NOMO-1 (cell line): Measurements from ENCODE around the gene PMIS2.

Source experiments
- DNase-seq, 2 experiments: peaks; one replicate each; lab custom pipeline; 2025; ENCODE audit not compliant: unreplicated experiment in 2 of 2; lab: John Stamatoyannopoulos, UW

Gene PMIS2

GRCh38 chr19:35585848-35586247 lies at the start of gene PMIS2:
TSS of gene PMIS2 (plus strand) at chr19:35586173. CDS start at chr19:35586260, 87 bp downstream.
- DNase-seq: no peak

- no peak for DNase-seq
These were observed 46.7 kb upstream of the PMIS2 start for GRCh38 chr19:35539314-35539713.

- no peak for DNase-seq
These were observed 46.1 kb upstream of the PMIS2 start for GRCh38 chr19:35539850-35540249.

- no peak for DNase-seq
These were observed 45.5 kb upstream of the PMIS2 start for GRCh38 chr19:35540356-35540927.

GRCh38 chr19:35542209-35542608 lies 43.8 kb upstream of the PMIS2 start:
- no peak for DNase-seq

- no peak for DNase-seq
These were observed 42.5 kb upstream of the PMIS2 start for GRCh38 chr19:35543280-35544109.

GRCh38 chr19:35544110-35544802 lies 41.7 kb upstream of the PMIS2 start:
- no peak for DNase-seq

GRCh38 chr19:35545001-35545854 lies 40.7 kb upstream of the PMIS2 start, which contains the start of gene TMEM147:
TSS of gene TMEM147 (plus strand) at chr19:35545626. CDS start at chr19:35545740, 114 bp downstream.
- peak; percentile 76 to 90 for DNase-seq

GRCh38 chr19:35545855-35546381 lies 40.1 kb upstream of the PMIS2 start:
- peak in 1 of 2 experiments; percentile 13 for DNase-seq

GRCh38 chr19:35546532-35546931 lies 39.4 kb upstream of the PMIS2 start:
- DNase-seq: no peak

GRCh38 chr19:35549174-35549788 lies 36.7 kb upstream of the PMIS2 start:
- DNase-seq: peak; percentile 48

- DNase-seq: no peak
These were observed 36.0 kb upstream of the PMIS2 start for GRCh38 chr19:35549879-35550523.

- DNase-seq: no peak
These were observed 34.7 kb upstream of the PMIS2 start for GRCh38 chr19:35551091-35551810.

- no peak for DNase-seq
These were observed 33.2 kb upstream of the PMIS2 start for GRCh38 chr19:35552534-35553384.

- no peak for DNase-seq
These were observed 32.5 kb upstream of the PMIS2 start for GRCh38 chr19:35553385-35554000.

- DNase-seq: no peak
These were observed 31.9 kb upstream of the PMIS2 start for GRCh38 chr19:35554076-35554475.

GRCh38 chr19:35555301-35556005 lies 30.5 kb upstream of the PMIS2 start:
- DNase-seq: no peak
